Karpas-422 (cell line): ENCODE results near the gene CTSO. TPM values are rescaled to one million over a fixed set of nuclear protein-coding genes. Genes with fewer than 3 reads are reported as not detected.
"Not testable (repeated sequence)": the region's sequence is repeated elsewhere in the genome, so short reads cannot be mapped to it uniquely, and the experiment has no call there.

ENCODE experiments used
- DNase-seq: peaks from one replicate; pipeline ENCODE4 v3.0.0-alpha.2; 2015
- H2AFZ ChIP-seq: fragments of 200-600 bp; sonication (generic); 2 replicates; pipeline ENCODE4 v1.6.1; 2014; ENCODE audit warnings: antibody characterized with exemption, low read length, mixed read lengths
- H3K27ac ChIP-seq: fragments of 200-600 bp; sonication (generic); 2 replicates; pipeline ENCODE4 v1.5.1; 2014; ENCODE audit warnings: mild to moderate bottlenecking, low read length, moderate library complexity
- H3K27me3 ChIP-seq: fragments of 200-600 bp; sonication (generic); 2 replicates; pipeline ENCODE4 v1.6.1; 2014; ENCODE audit warnings: low read length, mixed read lengths
- H3K36me3 ChIP-seq: fragments of 200-600 bp; sonication (generic); 2 replicates; pipeline ENCODE4 v1.6.1; 2014; ENCODE audit warnings: low read length, mixed read lengths; ENCODE audit not compliant: insufficient read depth
- H3K4me1 ChIP-seq: fragments of 200-600 bp; sonication (generic); 2 replicates; pipeline ENCODE4 v1.6.1; 2014; ENCODE audit warnings: mild to moderate bottlenecking, low read length, mixed read lengths
- H3K4me2 ChIP-seq: fragments of 200-600 bp; sonication (generic); 2 replicates; pipeline ENCODE4 v1.6.1; 2014; ENCODE audit warnings: low read length, low read depth, mild to moderate bottlenecking; ENCODE audit not compliant: poor library complexity, severe bottlenecking
- H3K4me3 ChIP-seq: fragments of 200-600 bp; sonication (generic); 2 replicates; pipeline ENCODE4 v1.5.1; 2014; ENCODE audit warnings: mild to moderate bottlenecking, antibody characterized with exemption, low read length, mixed read lengths
- H3K79me2 ChIP-seq: fragments of 200-600 bp; sonication (generic); 2 replicates; pipeline ENCODE4 v1.6.1; 2014; ENCODE audit warnings: mild to moderate bottlenecking, low read length, mixed read lengths
- H3K9ac ChIP-seq: fragments of 200-600 bp; sonication (generic); 2 replicates; pipeline ENCODE4 v1.6.0; 2014; ENCODE audit warnings: low read length
- H3K9me2 ChIP-seq: fragments of 200-600 bp; sonication (generic), shearing (Covaris generic); replicated peaks from 2 replicates; pipeline ENCODE4 v1.6.0; 2014; ENCODE audit warnings: mild to moderate bottlenecking, low read length, moderate library complexity; ENCODE audit not compliant: insufficient read depth
- H3K9me3 ChIP-seq: fragments of 300-700, 200-600 bp; sonication (generic); 2 replicates; pipeline ENCODE4 v1.6.1; 2014; ENCODE audit warnings: low read length, mixed read lengths
- H4K20me1 ChIP-seq: fragments of 200-600 bp; sonication (generic); 2 replicates; pipeline ENCODE4 v1.6.1; 2014; ENCODE audit warnings: mild to moderate bottlenecking, antibody characterized with exemption, low read length, low read depth; ENCODE audit not compliant: insufficient read depth
- total RNA-seq: library from RNA; depleted of rRNA; stranded (reverse); fragments of >200 nt; shearing (Covaris generic); gene quantifications from 2 replicates; pipeline ENCODE4 v1.2.3, GENCODE V29; 2014; ENCODE audit warnings: low replicate concordance

The CTSO gene
- total RNA-seq, 1 experiment from 2014 or later = 18.9 TPM

DNA sequence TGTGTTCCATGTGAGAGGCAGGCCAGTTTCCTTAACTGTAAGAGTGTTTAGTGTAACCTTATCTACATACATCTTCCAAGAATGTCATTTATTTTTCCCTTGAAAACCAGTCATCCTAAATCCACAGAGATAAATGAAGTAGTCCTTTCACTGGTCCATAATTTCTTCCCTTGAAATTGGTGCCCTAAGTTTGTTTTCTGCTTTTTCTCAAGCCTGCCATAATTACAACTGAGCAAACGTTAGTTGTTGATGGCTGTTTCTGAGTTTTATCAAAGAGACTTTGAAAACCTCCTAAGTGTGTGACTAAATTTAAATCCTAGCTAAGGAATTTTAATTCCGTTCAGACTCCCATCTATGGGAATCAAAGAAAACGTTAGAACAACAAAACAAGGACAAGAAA is 53.8 kb downstream of the CTSO start:
- no peak overlapping the region for H3K4me3 ChIP-seq
- H3K9me3 ChIP-seq = no peaks in the 10 kb centered on the region
- H2AFZ ChIP-seq = no peak overlapping the region
- H3K27me3 ChIP-seq = no peaks in the 10 kb centered on the region
- H3K4me2 ChIP-seq = no peak overlapping the region
- H4K20me1 ChIP-seq = no peaks in the 10 kb centered on the region
- H3K27ac ChIP-seq = no peak overlapping the region
- no peaks in the 10 kb centered on the region for H3K36me3 ChIP-seq
- no peaks in the 10 kb centered on the region for H3K9me2 ChIP-seq
- no peak for DNase-seq
- peaks cover 14% of the 10 kb centered on the region for H3K4me1 ChIP-seq
- no peak overlapping the region for H3K9ac ChIP-seq
- no peaks in the 10 kb centered on the region for H3K79me2 ChIP-seq

DNA sequence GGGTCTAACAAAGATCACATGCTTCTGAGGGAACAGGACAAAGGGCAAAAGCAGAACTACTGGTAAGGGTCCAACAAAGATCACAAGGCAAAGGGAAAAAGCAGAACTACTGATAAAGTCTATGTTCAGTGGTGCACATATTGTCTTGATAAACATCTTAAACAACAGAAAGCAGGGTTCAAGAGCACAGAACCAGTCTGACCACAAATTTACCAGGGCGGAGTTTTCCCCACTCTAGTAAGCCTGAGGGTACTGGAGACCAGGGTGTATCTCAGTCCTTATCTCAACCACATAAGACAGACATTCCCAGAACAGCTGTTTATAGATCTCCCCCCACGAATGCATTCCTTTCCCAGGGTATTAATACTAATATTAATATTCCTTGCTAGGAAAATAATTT is 55.3 kb downstream of the CTSO start:
- not testable (repeated sequence) for H3K27me3 ChIP-seq, H3K4me1 ChIP-seq, H3K36me3 ChIP-seq, H3K4me3 ChIP-seq, H3K9ac ChIP-seq, H4K20me1 ChIP-seq, H3K9me2 ChIP-seq, H3K79me2 ChIP-seq, H3K4me2 ChIP-seq, H3K27ac ChIP-seq, DNase-seq, H2AFZ ChIP-seq, H3K9me3 ChIP-seq

DNA sequence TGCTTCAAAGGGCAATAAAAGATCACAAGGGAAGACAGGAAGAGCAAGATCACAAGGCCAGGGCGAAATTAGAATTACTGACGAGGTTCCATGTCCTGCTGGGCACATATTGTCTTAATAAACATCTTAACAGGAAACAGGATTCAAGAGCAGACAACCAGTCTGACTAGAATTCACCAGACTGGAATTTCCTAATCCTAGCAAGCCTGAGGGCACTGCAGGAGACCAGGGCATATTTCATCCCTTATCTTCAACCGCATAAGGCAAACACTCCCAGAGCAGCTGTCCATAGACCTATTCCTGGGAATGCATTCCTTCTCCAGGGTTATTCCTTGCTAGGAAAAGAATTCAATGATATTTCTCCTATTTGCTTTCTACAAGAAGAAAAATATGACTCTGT is 62.6 kb downstream of the CTSO start:
- H3K27me3 ChIP-seq = no peaks in the 10 kb centered on the region
- H3K4me2 ChIP-seq = no peak overlapping the region
- no peak overlapping the region for H3K27ac ChIP-seq
- DNase-seq = no peak
- no peaks in the 10 kb centered on the region for H4K20me1 ChIP-seq
- no peaks in the 10 kb centered on the region for H3K9me3 ChIP-seq
- no peak overlapping the region for H3K9ac ChIP-seq
- H3K4me3 ChIP-seq = no peak overlapping the region
- H3K4me1 ChIP-seq = no peaks in the 10 kb centered on the region
- H2AFZ ChIP-seq = no peak overlapping the region
- H3K9me2 ChIP-seq = no peaks in the 10 kb centered on the region
- no peaks in the 10 kb centered on the region for H3K79me2 ChIP-seq
- H3K36me3 ChIP-seq = no peaks in the 10 kb centered on the region

DNA sequence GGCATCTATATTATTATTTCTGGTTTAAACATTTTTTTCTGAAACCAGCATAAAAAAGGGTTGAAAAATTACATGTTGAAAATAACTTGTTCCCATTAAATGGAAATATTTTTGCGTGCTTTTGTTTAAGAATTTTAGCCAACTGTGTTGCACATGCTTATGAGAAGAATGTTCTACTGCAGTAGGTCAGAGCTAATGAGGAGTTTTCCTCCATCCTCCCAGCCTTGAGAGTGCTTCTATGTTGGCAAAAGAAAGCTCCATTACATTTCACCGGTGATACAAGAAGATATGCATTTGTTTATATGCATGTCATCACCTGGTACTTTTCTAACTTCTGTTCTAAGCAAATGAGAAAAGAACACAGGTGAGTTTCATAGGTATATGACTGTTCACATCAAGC is 63.7 kb downstream of the CTSO start:
- Histone ChIP-seq H3K27ac (no peak overlapping the region), H3K27me3 (no peaks in the 10 kb centered on the region), H3K9me2 (no peaks in the 10 kb centered on the region), H2AFZ (no peak overlapping the region), H3K36me3 (no peaks in the 10 kb centered on the region), H4K20me1 (no peaks in the 10 kb centered on the region), H3K4me3 (no peak overlapping the region), H3K9me3 (no peaks in the 10 kb centered on the region), H3K9ac (no peak overlapping the region), H3K4me2 (no peak overlapping the region), H3K4me1 (no peaks in the 10 kb centered on the region), H3K79me2 (no peaks in the 10 kb centered on the region)
- DNase-seq = no peak

DNA sequence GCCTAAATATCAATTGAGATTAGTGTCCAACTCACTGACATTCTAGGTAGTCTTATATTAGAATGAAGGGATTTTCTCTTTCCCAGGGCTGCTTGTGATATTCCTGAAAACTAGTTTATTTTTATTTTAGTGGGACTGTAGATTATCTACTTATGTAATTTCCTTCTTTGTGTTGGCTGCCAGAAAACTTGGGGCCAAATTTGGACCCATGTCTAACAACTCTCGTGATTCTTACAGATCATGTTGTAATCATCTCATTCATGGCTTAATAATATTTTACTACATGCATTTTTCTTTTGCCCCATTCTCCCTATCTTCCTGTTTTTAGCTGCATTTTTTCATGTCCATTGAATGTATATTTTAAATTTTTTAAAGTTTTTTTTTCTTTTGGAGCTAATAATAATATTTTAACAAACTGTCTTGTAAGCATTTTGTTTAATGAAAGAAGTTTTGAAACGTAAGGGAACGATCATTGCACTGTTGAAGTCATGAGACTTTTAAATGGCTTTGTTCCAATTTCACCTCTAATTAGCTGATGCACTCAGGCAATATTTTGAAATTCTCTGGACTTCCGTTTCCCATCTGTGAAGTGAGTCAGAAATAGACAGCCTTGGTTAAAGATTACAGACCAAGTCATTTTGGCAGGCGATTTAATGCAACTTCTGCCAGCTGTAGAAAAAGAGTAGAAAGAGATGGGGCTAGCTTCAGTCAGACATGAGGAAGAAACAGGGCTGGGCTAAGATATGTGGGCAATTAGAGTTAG is 64.5 kb downstream of the CTSO start:
- H3K27ac ChIP-seq = no peak overlapping the region
- no peaks in the 10 kb centered on the region for H3K4me1 ChIP-seq
- no peaks in the 10 kb centered on the region for H3K27me3 ChIP-seq
- no peaks in the 10 kb centered on the region for H3K9me3 ChIP-seq
- H3K79me2 ChIP-seq = no peaks in the 10 kb centered on the region
- H3K9ac ChIP-seq = no peak overlapping the region
- no peak overlapping the region for H3K4me2 ChIP-seq
- DNase-seq = no peak
- H2AFZ ChIP-seq = no peak overlapping the region; the same call in 1 of the 2 replicates
- no peaks in the 10 kb centered on the region for H3K36me3 ChIP-seq
- no peaks in the 10 kb centered on the region for H3K9me2 ChIP-seq
- no peak overlapping the region for H3K4me3 ChIP-seq
- no peaks in the 10 kb centered on the region for H4K20me1 ChIP-seq

DNA sequence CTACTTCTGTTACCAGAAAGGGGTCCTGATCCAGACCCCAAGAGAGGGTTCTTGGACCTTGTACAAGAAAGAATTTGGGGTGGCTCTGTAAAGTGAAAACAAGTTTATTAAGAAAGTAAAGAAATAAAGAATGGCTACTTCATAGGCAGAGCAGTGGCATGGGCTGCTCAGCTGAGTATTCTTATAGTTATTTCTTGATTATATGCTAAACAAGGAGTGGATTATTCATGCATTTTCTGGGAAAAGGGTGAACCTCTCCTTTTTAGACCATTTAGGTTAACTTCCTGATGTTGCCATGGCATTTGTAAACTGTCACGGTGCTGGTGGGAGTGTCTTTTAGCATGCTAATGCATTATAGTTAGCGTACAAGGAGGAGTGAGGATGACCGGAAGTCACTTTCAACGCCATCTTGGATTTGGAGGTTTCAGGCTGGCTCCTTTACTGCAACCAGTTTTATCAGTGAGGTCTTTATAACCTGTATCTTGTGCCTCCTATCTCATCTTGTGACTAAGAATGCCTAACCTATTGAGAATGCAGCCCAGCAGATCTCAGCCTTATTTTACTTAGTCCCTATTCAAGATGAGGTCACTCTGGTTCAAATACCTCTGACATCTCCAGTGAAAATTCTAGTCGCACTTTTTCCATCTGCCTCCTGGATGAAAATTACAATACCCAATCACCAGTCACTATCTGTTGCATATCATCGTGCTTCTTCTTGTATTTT is 65.7 kb downstream of the CTSO start:
- H3K27me3 ChIP-seq = no peaks in the 10 kb centered on the region
- no peaks in the 10 kb centered on the region for H3K9me3 ChIP-seq
- no peaks in the 10 kb centered on the region for H3K9me2 ChIP-seq
- no peaks in the 10 kb centered on the region for H3K36me3 ChIP-seq
- H3K79me2 ChIP-seq = no peaks in the 10 kb centered on the region
- no peak overlapping the region for H3K4me2 ChIP-seq
- DNase-seq = no peak
- H3K9ac ChIP-seq = no peak overlapping the region
- H2AFZ ChIP-seq = peak overlapping the region; percentile 55; the same call in 1 of the 2 replicates
- no peaks in the 10 kb centered on the region for H3K4me1 ChIP-seq
- H3K27ac ChIP-seq = no peak overlapping the region
- H3K4me3 ChIP-seq = no peak overlapping the region
- H4K20me1 ChIP-seq = no peaks in the 10 kb centered on the region

DNA sequence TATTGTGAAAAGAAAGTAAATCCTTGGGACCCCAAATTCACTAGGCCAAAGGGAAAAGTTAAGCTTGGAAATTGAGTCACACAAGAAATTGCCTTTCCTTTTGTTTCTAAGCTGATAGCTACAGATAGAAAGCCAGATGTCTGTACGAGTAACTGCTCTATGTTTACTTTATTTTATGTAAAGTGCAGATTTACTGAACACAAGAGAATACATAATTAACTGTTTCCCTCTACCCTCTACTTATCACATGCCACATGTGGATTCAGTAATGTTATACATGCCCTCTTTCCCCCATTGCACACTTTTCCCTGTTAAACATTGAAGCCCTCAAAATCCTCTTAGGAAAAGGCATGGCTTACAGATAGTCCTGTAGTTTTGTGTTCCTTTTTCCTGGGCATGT is 66.6 kb downstream of the CTSO start:
- no peaks in the 10 kb centered on the region for H3K9me3 ChIP-seq
- no peaks in the 10 kb centered on the region for H3K36me3 ChIP-seq
- no peak overlapping the region for H3K4me3 ChIP-seq
- no peak overlapping the region for H3K9ac ChIP-seq
- H3K79me2 ChIP-seq = no peaks in the 10 kb centered on the region
- H3K9me2 ChIP-seq = no peaks in the 10 kb centered on the region
- no peaks in the 10 kb centered on the region for H4K20me1 ChIP-seq
- H2AFZ ChIP-seq = 0 out of 2 replicates have a peak overlapping the region, but pooled peaks have one; percentile 15
- H3K4me2 ChIP-seq = no peak overlapping the region
- DNase-seq = no peak
- no peaks in the 10 kb centered on the region for H3K4me1 ChIP-seq
- H3K27me3 ChIP-seq = no peaks in the 10 kb centered on the region
- H3K27ac ChIP-seq = no peak overlapping the region

DNA sequence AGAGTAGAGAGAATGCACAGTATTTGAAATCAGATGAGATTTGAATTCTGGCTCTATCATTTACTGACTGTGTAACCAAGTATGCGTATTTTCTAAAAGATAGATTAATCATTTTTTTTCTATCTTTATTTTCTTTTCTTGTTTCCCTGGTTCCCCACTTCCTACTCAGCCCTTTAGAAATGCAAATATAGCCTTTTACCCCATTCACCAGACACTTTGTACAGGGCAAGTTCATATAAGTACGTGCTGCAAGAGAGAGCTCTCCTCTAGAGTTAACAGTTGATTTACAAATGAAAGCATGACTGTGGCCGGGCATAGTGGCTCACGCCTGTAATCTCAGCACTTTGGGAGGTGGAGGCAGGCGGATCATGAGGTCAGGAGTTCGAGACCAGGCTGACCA is 68.0 kb downstream of the CTSO start:
- Histone ChIP-seq H3K27me3 (no peaks in the 10 kb centered on the region), H3K4me3 (no peak overlapping the region), H3K79me2 (no peaks in the 10 kb centered on the region), H3K27ac (no peak overlapping the region), H3K36me3 (no peaks in the 10 kb centered on the region), H3K4me1 (no peaks in the 10 kb centered on the region), H2AFZ (no peak overlapping the region), H3K9ac (no peak overlapping the region), H3K4me2 (no peak overlapping the region), H4K20me1 (no peaks in the 10 kb centered on the region), H3K9me3 (no peaks in the 10 kb centered on the region), H3K9me2 (no peaks in the 10 kb centered on the region)
- no peak for DNase-seq
